ENCODE results near the gene HCK. TPM values are rescaled to one million over a fixed set of nuclear protein-coding genes. Genes with fewer than 3 reads are reported as not detected.

Gene HCK
- total and polyA plus RNA-seq, 9 donors: 1.7 to 11.4 (median 3.4) TPM

- intact Hi-C loops (cut with DNase I): no loop called here
- no peaks in the 10 kb centered on the region for H3K4me1 ChIP-seq (ENCODE audit: insufficient read depth)
Observed at GRCh38 chr20:32127347-32127746, 75.3 kb downstream of the HCK start.

GRCh38 chr20:32128167-32128566 lies 76.1 kb downstream of the HCK start:
- no peak overlapping the region for H3K27ac ChIP-seq
- TF ChIP-seq POLR2A (IDR thresholded peaks at IDR 0.05) (no peak), EP300 (IDR thresholded peaks at IDR 0.05) (no peak)
- TF ChIP-seq, protein P1, sequence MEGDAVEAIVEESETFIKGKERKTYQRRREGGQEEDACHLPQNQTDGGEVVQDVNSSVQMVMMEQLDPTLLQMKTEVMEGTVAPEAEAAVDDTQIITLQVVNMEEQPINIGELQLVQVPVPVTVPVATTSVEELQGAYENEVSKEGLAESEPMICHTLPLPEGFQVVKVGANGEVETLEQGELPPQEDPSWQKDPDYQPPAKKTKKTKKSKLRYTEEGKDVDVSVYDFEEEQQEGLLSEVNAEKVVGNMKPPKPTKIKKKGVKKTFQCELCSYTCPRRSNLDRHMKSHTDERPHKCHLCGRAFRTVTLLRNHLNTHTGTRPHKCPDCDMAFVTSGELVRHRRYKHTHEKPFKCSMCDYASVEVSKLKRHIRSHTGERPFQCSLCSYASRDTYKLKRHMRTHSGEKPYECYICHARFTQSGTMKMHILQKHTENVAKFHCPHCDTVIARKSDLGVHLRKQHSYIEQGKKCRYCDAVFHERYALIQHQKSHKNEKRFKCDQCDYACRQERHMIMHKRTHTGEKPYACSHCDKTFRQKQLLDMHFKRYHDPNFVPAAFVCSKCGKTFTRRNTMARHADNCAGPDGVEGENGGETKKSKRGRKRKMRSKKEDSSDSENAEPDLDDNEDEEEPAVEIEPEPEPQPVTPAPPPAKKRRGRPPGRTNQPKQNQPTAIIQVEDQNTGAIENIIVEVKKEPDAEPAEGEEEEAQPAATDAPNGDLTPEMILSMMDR (IDR thresholded peaks at IDR 0.05): no peak
- H3K4me1 ChIP-seq (ENCODE audit: insufficient read depth): no peaks in the 10 kb centered on the region
- intact Hi-C loops (cut with DNase I): no loop called here
- H3K9me3 ChIP-seq: no peaks in the 10 kb centered on the region
- no peak for DNase-seq
- no peak overlapping the region for H3K4me3 ChIP-seq
- no peaks in the 10 kb centered on the region for H3K27me3 ChIP-seq
- 95 to 99% (median 98%) methylated on average over 2 of the region's 2 CpGs for WGBS, 3 donors
- no peaks in the 10 kb centered on the region for H3K36me3 ChIP-seq

More at GRCh38 chr20:32127347-32127746, 75.3 kb downstream of the HCK start:
- Histone ChIP-seq H3K27ac (no peak overlapping the region), H3K36me3 (no peaks in the 10 kb centered on the region), H3K4me3 (no peak overlapping the region), H3K9me3 (no peaks in the 10 kb centered on the region), H3K27me3 (no peaks in the 10 kb centered on the region)
- no peak for DNase-seq
- TF ChIP-seq EP300 (IDR thresholded peaks at IDR 0.05): no peak
- TF ChIP-seq, protein P1 (IDR thresholded peaks at IDR 0.05): no peak
- TF ChIP-seq POLR2A (IDR thresholded peaks at IDR 0.05): no peak
- WGBS, 3 donors: 87 to 90% (median 88%) methylated on average over 5 of the region's 5 CpGs

DNA sequence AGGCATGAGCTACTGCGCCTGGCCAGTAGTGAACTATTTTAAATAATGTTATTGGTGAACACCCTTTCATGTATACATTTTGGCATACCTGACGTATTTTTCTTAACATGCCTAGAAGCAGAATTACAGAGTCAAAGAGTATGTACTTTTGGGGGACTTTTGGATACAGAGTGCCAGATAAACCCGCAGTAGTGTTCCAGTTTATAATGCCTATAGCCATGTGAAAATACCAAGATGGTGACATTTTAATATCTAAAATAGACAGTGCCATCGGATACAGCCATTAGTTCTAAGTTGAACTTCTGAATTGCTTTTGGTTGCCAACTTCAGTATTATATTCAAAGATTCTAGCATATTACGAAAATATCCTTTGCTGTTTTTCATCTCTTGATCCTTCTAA lies 77.8 kb downstream of the HCK start:
- TF ChIP-seq, protein P1 (IDR thresholded peaks at IDR 0.05): no peak
- TF ChIP-seq POLR2A (IDR thresholded peaks at IDR 0.05) (no peak), EP300 (IDR thresholded peaks at IDR 0.05) (no peak)
- 94 to 98% (median 95%) methylated on average over 5 of the region's 5 CpGs for WGBS, 3 donors
- DNase-seq: no peak
- Histone ChIP-seq H3K36me3 (no peaks in the 10 kb centered on the region), H3K27ac (no peak overlapping the region), H3K27me3 (no peaks in the 10 kb centered on the region), H3K4me1 (ENCODE audit: insufficient read depth) (no peaks in the 10 kb centered on the region), H3K9me3 (no peaks in the 10 kb centered on the region), H3K4me3 (no peak overlapping the region)
- intact Hi-C loops (cut with DNase I): no loop called here

DNA sequence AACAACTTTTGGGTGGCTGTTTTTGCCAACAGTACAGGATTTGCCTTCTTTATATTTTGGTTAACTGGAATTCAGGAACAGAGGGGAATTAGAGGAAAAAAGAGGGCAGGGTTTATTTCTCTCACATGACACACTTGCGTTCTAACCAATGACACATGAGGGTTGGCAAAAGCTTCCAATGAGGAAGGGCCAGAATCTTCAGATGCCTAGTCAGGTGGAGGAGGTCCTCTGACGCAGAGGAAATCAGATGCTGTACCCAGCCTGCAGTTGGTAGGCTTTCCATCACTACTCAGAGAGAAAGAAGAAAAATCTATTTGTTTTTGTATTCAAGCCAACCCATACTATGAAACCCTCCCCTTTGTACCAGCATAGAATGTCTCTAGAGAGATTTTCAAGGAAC lies 78.3 kb downstream of the HCK start:
- no peaks in the 10 kb centered on the region for H3K36me3 ChIP-seq
- WGBS, 3 donors: 38 to 90% (median 83%) methylated on average over 2 of the region's 2 CpGs
- intact Hi-C loops (cut with DNase I): no loop called here
- H3K4me1 ChIP-seq (ENCODE audit: insufficient read depth): no peaks in the 10 kb centered on the region
- no peak for DNase-seq
- H3K27me3 ChIP-seq: no peaks in the 10 kb centered on the region
- no peak overlapping the region for H3K4me3 ChIP-seq
- no peaks in the 10 kb centered on the region for H3K9me3 ChIP-seq
- no peak for TF ChIP-seq EP300 (IDR thresholded peaks at IDR 0.05)
- no peak for TF ChIP-seq POLR2A (IDR thresholded peaks at IDR 0.05)
- TF ChIP-seq, protein P1 (IDR thresholded peaks at IDR 0.05): no peak
- H3K27ac ChIP-seq: no peak overlapping the region

Measured in ovary (tissue), 9 donors.